Uterus (tissue), 4 donors: ENCODE data around the gene C17orf50. TPM values are rescaled to one million over a fixed set of nuclear protein-coding genes. Genes with fewer than 3 reads are reported as not detected.

Source experiments
- DNase-seq, 2 donors: peaks; one replicate each; pipeline ENCODE4 v3.0.0-alpha.2; 2019 to 2020
- H3K27ac ChIP-seq, 2 donors: fragments of 200-600 bp; sonication (generic); 1 replicate in 1 of 2; 2 replicates in 1 of 2; pipeline ENCODE4 v1.5.1; 2016 to 2018
- H3K27me3 ChIP-seq, 2 donors: fragments of 200-600 bp; sonication (generic); one replicate each; pipeline ENCODE4 v1.5.1; 2018 to 2019; ENCODE audit warnings: control low read depth in 1 of 2
- H3K36me3 ChIP-seq, 2 donors: fragments of 200-600 bp; sonication (generic); one replicate each; pipeline ENCODE4 v1.5.1; 2019; ENCODE audit warnings: control low read depth in 1 of 2
- H3K4me1 ChIP-seq, 2 donors: fragments of 200-600 bp; sonication (generic); one replicate each; pipeline ENCODE4 v1.5.1; 2018 to 2019; ENCODE audit warnings: control low read depth in 1 of 2
- H3K4me3 ChIP-seq, 2 donors: fragments of 200-600 bp; sonication (generic); 1 replicate in 1 of 2; 2 replicates in 1 of 2; pipeline ENCODE4 v1.5.1; 2018 to 2019; ENCODE audit warnings: mild to moderate bottlenecking in 1 of 2
- H3K9me3 ChIP-seq, 2 donors: fragments of 200-600 bp; sonication (generic); one replicate each; pipeline ENCODE4 v1.5.1; 2019; ENCODE audit warnings: control low read depth in 1 of 2
- CTCF ChIP-seq, 4 experiments: fragments of 200-600 bp in 2 of 4; fragments of 450-650 bp in 2 of 4; sonication (generic) in 2 of 4; IDR thresholded peaks; one replicate each; pipeline ENCODE4 v1.5.1; 2016 to 2019; ENCODE audit warnings: antibody characterized with exemption in 4 of 4, mild to moderate bottlenecking in 2 of 4, moderate library complexity in 1 of 4
- POLR2A ChIP-seq, 2 donors: fragments of 450-650 bp; IDR thresholded peaks; one replicate each; pipeline ENCODE4 v1.6.1; 2016; ENCODE audit warnings: antibody characterized with exemption in 2 of 2, mild to moderate bottlenecking in 1 of 2, moderate library complexity in 1 of 2
- intact Hi-C: fragments of 100-400 bp; cut with DNase I; formaldehyde crosslinking; loops from one replicate; pipeline ENCODE4 v1.15.1; 2023; ENCODE audit warnings: low total_unique reads
- total RNA-seq, 4 donors: library from RNA; depleted of rRNA in 3 of 4; stranded (reverse); fragments of >200 nt in 3 of 4; gene quantifications; one replicate each; pipeline versions ENCODE4 v1.1.0 to v1.2.4, GENCODE V29; 2014 to 2023
- donor health status: DM: yes; HTN: yes; CAD: no.

C17orf50 gene
- total RNA-seq, 4 donors from 2014 or later, result not detected

DNA sequence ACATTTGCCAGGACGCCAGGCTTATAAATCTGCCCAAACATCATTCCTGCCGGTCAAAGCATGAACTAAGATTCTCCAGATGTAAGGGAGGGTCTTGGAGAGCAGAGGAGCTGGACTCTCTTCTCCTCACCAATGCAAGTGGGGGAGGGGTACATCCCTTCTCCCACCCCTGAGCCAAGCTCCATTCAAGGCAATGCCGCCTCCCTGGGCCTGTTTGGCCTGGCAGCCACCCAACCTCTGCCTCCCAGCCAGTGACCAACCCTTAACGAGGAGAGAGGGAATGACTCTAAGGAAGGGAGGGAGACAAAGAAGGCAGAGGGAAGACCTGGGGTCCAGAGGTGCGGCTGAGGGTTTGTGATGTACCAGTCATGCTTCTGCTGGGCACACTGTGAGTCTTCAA, 13.8 kb downstream of the C17orf50 start:
- Histone ChIP-seq H3K27ac (peak overlapping the region; percentile 67 to 75), H3K36me3 (no peaks in the 10 kb centered on the region), H3K9me3 (no peaks in the 10 kb centered on the region), H3K4me1 (peaks cover 0 to 4% of the 10 kb centered on the region in 2 donors), H3K4me3 (no peak overlapping the region), H3K27me3 (no peaks in the 10 kb centered on the region)
- no peak for TF ChIP-seq CTCF (IDR thresholded peaks at IDR 0.05)
- TF ChIP-seq POLR2A (IDR thresholded peaks at IDR 0.05), result no peak
- peak; percentile 63 to 73 for DNase-seq
- intact Hi-C loops, result no loop called here

DNA sequence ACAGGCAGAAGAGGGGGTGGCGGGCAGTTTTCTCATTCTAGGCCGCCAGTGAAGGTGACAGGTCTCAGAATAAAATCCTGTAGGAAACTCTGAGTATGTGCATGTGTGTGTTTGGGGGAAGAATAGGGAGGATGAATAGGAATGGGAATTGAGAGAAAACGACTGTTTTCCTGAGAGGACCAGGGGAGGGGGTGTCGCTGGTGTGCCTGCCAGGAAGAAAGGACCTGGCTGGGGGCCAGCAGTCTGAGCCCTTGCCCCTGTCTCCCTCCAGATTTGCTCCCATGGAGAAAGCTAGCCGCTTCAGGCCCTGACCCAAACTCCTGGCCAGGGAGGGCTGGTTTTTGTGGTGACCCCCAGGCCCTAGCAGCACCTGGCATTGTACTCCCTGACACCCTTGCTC, 14.4 kb downstream of the C17orf50 start:
- Histone ChIP-seq H3K9me3 (no peaks in the 10 kb centered on the region), H3K27ac (peak overlapping the region; percentile 67 to 75), H3K36me3 (no peaks in the 10 kb centered on the region), H3K4me3 (no peak overlapping the region), H3K27me3 (no peaks in the 10 kb centered on the region), H3K4me1 (peaks cover 0 to 4% of the 10 kb centered on the region in 2 donors)
- intact Hi-C loops, result no loop called here
- DNase-seq, result no peak
- TF ChIP-seq POLR2A (IDR thresholded peaks at IDR 0.05) (no peak), CTCF (IDR thresholded peaks at IDR 0.05) (no peak)

GRCh38 chr17:35775583-35775982, 14.9 kb downstream of the C17orf50 start:
- Histone ChIP-seq H3K9me3 (no peaks in the 10 kb centered on the region), H3K36me3 (no peaks in the 10 kb centered on the region), H3K4me3 (no peak overlapping the region), H3K27me3 (no peaks in the 10 kb centered on the region), H3K27ac (peak overlapping the region; percentile 8 to 67), H3K4me1 (peaks cover 0 to 4% of the 10 kb centered on the region in 2 donors)
- TF ChIP-seq POLR2A (IDR thresholded peaks at IDR 0.05) (no peak), CTCF (IDR thresholded peaks at IDR 0.05) (no peak)
- intact Hi-C loops, result no loop called here
- DNase-seq, result no peak

DNA sequence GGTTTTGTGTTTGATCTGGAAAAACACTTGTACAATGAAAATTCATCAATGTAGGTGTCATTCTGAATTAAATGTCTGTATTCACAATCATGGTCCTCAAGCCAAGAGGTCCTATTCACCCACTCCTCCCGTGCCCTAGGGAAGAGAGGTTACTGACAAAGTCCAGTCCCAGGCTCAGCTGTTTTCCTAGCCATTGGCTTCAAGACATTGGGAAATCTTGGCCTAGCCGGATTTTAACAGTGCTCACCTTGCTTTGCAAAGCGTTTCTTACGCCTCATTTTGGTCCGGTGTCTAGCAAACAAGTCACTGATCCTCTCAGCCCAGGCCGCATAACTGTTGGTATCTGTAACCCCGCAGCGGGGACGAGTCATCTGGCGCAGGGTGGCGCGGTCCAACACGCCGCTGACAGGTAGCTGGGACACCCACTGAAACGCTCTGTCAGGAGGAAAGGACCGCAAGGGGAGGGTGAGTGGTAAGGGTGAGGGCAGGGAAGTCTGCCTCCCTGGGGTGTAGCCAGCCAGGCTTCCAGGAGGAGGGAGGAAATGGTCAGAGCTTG, 18.0 kb downstream of the C17orf50 start:
- no peak for TF ChIP-seq POLR2A (IDR thresholded peaks at IDR 0.05)
- TF ChIP-seq CTCF (IDR thresholded peaks at IDR 0.05), result no peak
- no peak for DNase-seq
- peaks cover 0 to 12% of the 10 kb centered on the region in 2 donors for H3K4me1 ChIP-seq
- intact Hi-C loops, result no loop called here
- no peak overlapping the region for H3K4me3 ChIP-seq
- H3K27ac ChIP-seq, result no peak overlapping the region
- H3K9me3 ChIP-seq, result no peaks in the 10 kb centered on the region
- H3K36me3 ChIP-seq, result no peaks in the 10 kb centered on the region
- H3K27me3 ChIP-seq, result no peaks in the 10 kb centered on the region

GRCh38 chr17:35780950-35781349, 20.3 kb downstream of the C17orf50 start:
- Histone ChIP-seq H3K4me1 (peaks cover 0 to 10% of the 10 kb centered on the region in 2 donors), H3K36me3 (no peaks in the 10 kb centered on the region), H3K4me3 (no peak overlapping the region), H3K27ac (no peak overlapping the region), H3K9me3 (no peaks in the 10 kb centered on the region), H3K27me3 (no peaks in the 10 kb centered on the region)
- no peak for DNase-seq
- no peak for TF ChIP-seq CTCF (IDR thresholded peaks at IDR 0.05)
- no peak for TF ChIP-seq POLR2A (IDR thresholded peaks at IDR 0.05)
- intact Hi-C loops, result no loop called here
